Parathyroid adenoma (tissue), 2 donors: Measurements from ENCODE around the gene ZNF783.

ENCODE experiments used
- H2AFZ ChIP-seq: fragments of 300-600 bp; sonication (generic); one replicate; pipeline ENCODE4 v1.7.0; 2017; ENCODE audit warnings: antibody characterized with exemption, mild to moderate bottlenecking
- H3K27ac ChIP-seq: fragments of 300-600 bp; sonication (generic); one replicate; pipeline ENCODE4 v1.7.0; 2017
- H3K27me3 ChIP-seq: fragments of 300-600 bp; sonication (generic); one replicate; pipeline ENCODE4 v1.7.0; 2017; ENCODE audit warnings: low read length; ENCODE audit not compliant: control insufficient read depth, insufficient read depth
- H3K36me3 ChIP-seq: fragments of 300-600 bp; sonication (generic); one replicate; pipeline ENCODE4 v1.7.0; 2017; ENCODE audit warnings: low read length; ENCODE audit not compliant: control insufficient read depth, insufficient read depth
- H3K4me1 ChIP-seq: fragments of 300-600 bp; sonication (generic); one replicate; pipeline ENCODE4 v1.7.0; 2017; ENCODE audit warnings: control low read depth
- H3K4me2 ChIP-seq: fragments of 300-600 bp; sonication (generic); one replicate; pipeline ENCODE4 v1.7.0; 2017; ENCODE audit warnings: low read length
- H3K4me3 ChIP-seq: fragments of 300-600 bp; sonication (generic); one replicate; pipeline ENCODE4 v1.7.0; 2017; ENCODE audit warnings: low read depth, low read length
- H3K79me2 ChIP-seq: fragments of 300-600 bp; sonication (generic); one replicate; pipeline ENCODE4 v1.7.0; 2017; ENCODE audit warnings: control low read depth
- H3K9ac ChIP-seq: fragments of 300-600 bp; sonication (generic); one replicate; pipeline ENCODE4 v1.7.0; 2017; ENCODE audit warnings: mild to moderate bottlenecking
- H3K9me3 ChIP-seq: fragments of 300-600 bp; sonication (generic); one replicate; pipeline ENCODE4 v1.7.0; 2017; ENCODE audit warnings: low read length; ENCODE audit not compliant: control insufficient read depth
- CTCF ChIP-seq: fragments of 300-600 bp; sonication (generic); IDR thresholded peaks from one replicate; pipeline ENCODE4 v1.7.0; 2017; ENCODE audit warnings: antibody characterized with exemption, mild to moderate bottlenecking
- donor health status: primary hyperparathyroidism.

The ZNF783 gene

GRCh38 chr7:149253665-149254064, 8.3 kb upstream of the ZNF783 start:
- Histone ChIP-seq H3K79me2 (no peaks in the 10 kb centered on the region), H3K4me1 (no peaks in the 10 kb centered on the region), H3K4me3 (no peak overlapping the region), H3K27ac (no peak overlapping the region), H3K4me2 (no peak overlapping the region), H3K36me3 (no peaks in the 10 kb centered on the region), H3K9ac (no peak overlapping the region), H3K27me3 (no peaks in the 10 kb centered on the region), H2AFZ (no peak overlapping the region), H3K9me3 (no peaks in the 10 kb centered on the region)
- TF ChIP-seq CTCF, result no peak

GRCh38 chr7:149254181-149254858, 7.7 kb upstream of the ZNF783 start:
- no peaks in the 10 kb centered on the region for H3K4me1 ChIP-seq
- H3K27me3 ChIP-seq, result no peaks in the 10 kb centered on the region
- H3K79me2 ChIP-seq, result no peaks in the 10 kb centered on the region
- H3K9ac ChIP-seq, result no peak overlapping the region
- no peak for TF ChIP-seq CTCF
- H3K27ac ChIP-seq, result no peak overlapping the region
- no peaks in the 10 kb centered on the region for H3K36me3 ChIP-seq
- no peak overlapping the region for H3K4me3 ChIP-seq
- no peak overlapping the region for H3K4me2 ChIP-seq
- no peaks in the 10 kb centered on the region for H3K9me3 ChIP-seq
- no peak overlapping the region for H2AFZ ChIP-seq

- H3K4me1 ChIP-seq, result no peaks in the 10 kb centered on the region
- H3K36me3 ChIP-seq, result no peaks in the 10 kb centered on the region
Measured at GRCh38 chr7:149255174-149255573, 6.8 kb upstream of the ZNF783 start.

GRCh38 chr7:149256568-149256967, 5.4 kb upstream of the ZNF783 start:
- no peak overlapping the region for H3K9ac ChIP-seq
- no peaks in the 10 kb centered on the region for H3K36me3 ChIP-seq
- no peak overlapping the region for H3K4me2 ChIP-seq
- H2AFZ ChIP-seq, result no peak overlapping the region
- H3K27me3 ChIP-seq, result no peaks in the 10 kb centered on the region
- no peak overlapping the region for H3K27ac ChIP-seq
- no peaks in the 10 kb centered on the region for H3K4me1 ChIP-seq
- H3K4me3 ChIP-seq, result no peak overlapping the region
- no peaks in the 10 kb centered on the region for H3K9me3 ChIP-seq
- TF ChIP-seq CTCF, result no peak
- no peaks in the 10 kb centered on the region for H3K79me2 ChIP-seq

More at GRCh38 chr7:149255174-149255573, 6.8 kb upstream of the ZNF783 start:
- Histone ChIP-seq H3K27ac (no peak overlapping the region), H3K4me3 (no peak overlapping the region), H3K27me3 (no peaks in the 10 kb centered on the region), H2AFZ (no peak overlapping the region), H3K79me2 (no peaks in the 10 kb centered on the region), H3K9ac (no peak overlapping the region), H3K9me3 (no peaks in the 10 kb centered on the region), H3K4me2 (no peak overlapping the region)
- TF ChIP-seq CTCF, result no peak

- Histone ChIP-seq H3K9ac (no peak overlapping the region), H3K27me3 (no peaks in the 10 kb centered on the region), H3K4me1 (no peaks in the 10 kb centered on the region), H3K9me3 (no peaks in the 10 kb centered on the region), H3K27ac (no peak overlapping the region), H2AFZ (no peak overlapping the region), H3K36me3 (no peaks in the 10 kb centered on the region), H3K4me2 (no peak overlapping the region), H3K79me2 (no peaks in the 10 kb centered on the region), H3K4me3 (no peak overlapping the region)
- no peak for TF ChIP-seq CTCF
Measured at GRCh38 chr7:149257146-149257545, 4.8 kb upstream of the ZNF783 start.
